SK-N-SH (cell line): ENCODE measurements around the gene ATL1. TPM values are rescaled to one million over a fixed set of nuclear protein-coding genes. Genes with fewer than 3 reads are reported as not detected.

Source experiments
- CTCF ChIA-PET: fragments of 300-600, 350-600 bp; formaldehyde crosslinking; extraction: SDS; loops from one replicate; lab custom pipeline; 2021; lab: Yijun Ruan, JAX
- POLR2A ChIA-PET: fragments of 350-600 bp; sonication (Branson Sonifier 250); formaldehyde crosslinking; extraction: SDS; loops from one replicate; lab custom pipeline; 2020; ENCODE audit warnings: antibody characterized with exemption, inconsistent platforms; lab: Yijun Ruan, JAX
- DNase-seq: peaks from one replicate; pipeline ENCODE4 v3.0.0; 2012
- H2AFZ ChIP-seq: fragments of 200-600 bp; sonication (generic); 2 replicates; pipeline ENCODE4 v1.8.1; 2016; ENCODE audit warnings: antibody characterized with exemption, mild to moderate bottlenecking, low read depth
- H3F3A ChIP-seq: fragments of 200-600 bp; sonication (generic); replicated peaks from 2 replicates; pipeline ENCODE3; 2016; ENCODE audit warnings: antibody characterized with exemption, mild to moderate bottlenecking; ENCODE audit not compliant: insufficient read depth
- H3K27ac ChIP-seq, 2 experiments: fragments of 200-500 bp in 1 of 2; fragments of 200-600 bp in 1 of 2; sonication (Bioruptor generic) in 1 of 2; sonication (generic), shearing (Covaris generic) in 1 of 2; 2 replicates each; pipeline versions ENCODE4 v1.5.1 to v1.6.1; 2014 to 2016; ENCODE audit warnings: low read depth in 2 of 2, inconsistent platforms in 1 of 2, low read length in 1 of 2, mild to moderate bottlenecking in 1 of 2, mixed read lengths in 1 of 2
- H3K27me3 ChIP-seq: fragments of 200-600 bp; sonication (generic), shearing (Covaris generic); 2 replicates; pipeline ENCODE4 v1.6.1; 2016; ENCODE audit warnings: mixed run types; ENCODE audit not compliant: insufficient read depth
- H3K36me3 ChIP-seq, 2 experiments: fragments of 200-500 bp in 1 of 2; fragments of 200-600 bp in 1 of 2; sonication (Bioruptor generic) in 1 of 2; sonication (generic) in 1 of 2; replicated peaks in 1 of 2; 2 replicates each; pipeline versions ENCODE3 to v1.5.1; 2014 to 2016; ENCODE audit warnings: low read length in 1 of 2, mild to moderate bottlenecking in 1 of 2; ENCODE audit not compliant: insufficient read depth in 2 of 2, control insufficient read depth in 1 of 2
- H3K4me1 ChIP-seq, 2 experiments: fragments of 200-500 bp in 1 of 2; fragments of 200-600 bp in 1 of 2; sonication (Bioruptor generic) in 1 of 2; sonication (generic), shearing (Covaris generic) in 1 of 2; 2 replicates each; pipeline versions ENCODE4 v1.5.1 to v1.6.1; 2014 to 2016; ENCODE audit warnings: low read depth in 1 of 2, low read length in 1 of 2, mixed run types in 1 of 2; ENCODE audit not compliant: insufficient read depth in 2 of 2, control insufficient read depth in 1 of 2
- H3K4me2 ChIP-seq: fragments of 200-600 bp; sonication (generic), shearing (Covaris generic); 2 replicates; pipeline ENCODE4 v1.6.1; 2017; ENCODE audit warnings: mixed run types
- H3K4me3 ChIP-seq, 2 experiments: fragments of 200-500 bp in 1 of 2; fragments of 200-600 bp in 1 of 2; sonication (Bioruptor generic) in 1 of 2; sonication (generic), shearing (Covaris generic) in 1 of 2; 2 replicates each; pipeline versions ENCODE4 v1.5.1 to v1.8.1; 2014 to 2016; ENCODE audit warnings: low read depth in 2 of 2, inconsistent platforms in 1 of 2, low read length in 1 of 2, mild to moderate bottlenecking in 1 of 2, mixed read lengths in 1 of 2, moderate library complexity in 1 of 2
- H3K79me2 ChIP-seq: fragments of 200-600 bp; sonication (generic); 2 replicates; pipeline ENCODE4 v1.8.1; 2017; ENCODE audit warnings: mild to moderate bottlenecking; ENCODE audit not compliant: insufficient read depth
- H3K9ac ChIP-seq: fragments of 200-600 bp; sonication (generic); 2 replicates; pipeline ENCODE4 v1.6.1; 2017; ENCODE audit warnings: mixed run types
- H3K9me2 ChIP-seq: fragments of 200-600 bp; sonication (generic); 2 replicates; pipeline ENCODE4 v1.6.1; 2017; ENCODE audit warnings: mixed run types
- H3K9me3 ChIP-seq: fragments of 200-600 bp; sonication (generic); 2 replicates; pipeline ENCODE4 v1.6.1; 2017; ENCODE audit warnings: mixed run types, mild to moderate bottlenecking, moderate library complexity
- H4K20me1 ChIP-seq: fragments of 200-600 bp; sonication (generic); 2 replicates; pipeline ENCODE4 v1.6.1; 2017; ENCODE audit warnings: mild to moderate bottlenecking, mixed run types; ENCODE audit not compliant: insufficient read depth
- CHD2 ChIP-seq: fragments of 150-350 bp; IDR thresholded peaks from 2 replicates; pipeline ENCODE4 v1.6.1; 2018; ENCODE audit warnings: low read length; ENCODE audit not compliant: partially characterized antibody
- ELF1 ChIP-seq: IDR thresholded peaks from 2 replicates; pipeline ENCODE4 v1.4.0; 2012
- FOXJ3 ChIP-seq: sonication (generic); formaldehyde crosslinking; IDR thresholded peaks from 2 replicates; pipeline ENCODE4 v1.5.1; 2020; ENCODE audit warnings: mild to moderate bottlenecking, missing genetic modification reagents
- FOXM1 ChIP-seq: IDR thresholded peaks from 2 replicates; pipeline ENCODE4 v1.4.0; 2012; ENCODE audit warnings: low read depth, mild to moderate bottlenecking
- GABPA ChIP-seq: IDR thresholded peaks from 2 replicates; pipeline ENCODE4 v1.4.0; 2012; ENCODE audit warnings: low read depth, mild to moderate bottlenecking
- GATA2 ChIP-seq: sonication (generic); formaldehyde crosslinking; IDR thresholded peaks from 2 replicates; pipeline ENCODE4 v1.5.0; 2020; ENCODE audit warnings: mild to moderate bottlenecking, missing genetic modification reagents
- JUND ChIP-seq: IDR thresholded peaks from 2 replicates; pipeline ENCODE4 v1.4.0; 2012
- MEF2A ChIP-seq: IDR thresholded peaks from 2 replicates; pipeline ENCODE4 v1.4.0; 2012; ENCODE audit warnings: low read depth, borderline replicate concordance
- MXI1 ChIP-seq: IDR thresholded peaks from 2 replicates; pipeline ENCODE4 v1.6.1; 2012; ENCODE audit warnings: mild to moderate bottlenecking, low read depth, low read length, improper control_type of control experiment
- NFIC ChIP-seq: IDR thresholded peaks from 2 replicates; pipeline ENCODE4 v1.4.0; 2012; ENCODE audit warnings: borderline replicate concordance
- POLR2AphosphoS5 ChIP-seq: IDR thresholded peaks from 2 replicates; pipeline ENCODE4 v1.6.1; 2012; ENCODE audit warnings: low read depth, low read length
- RAD21 ChIP-seq: IDR thresholded peaks from 2 replicates; pipeline ENCODE4 v1.6.1; 2012; ENCODE audit warnings: mild to moderate bottlenecking, low read length
- RCOR1 ChIP-seq: fragments of 150-350 bp; IDR thresholded peaks from 2 replicates; pipeline ENCODE4 v1.6.1; 2017; ENCODE audit warnings: antibody characterized with exemption, low read length
- SMC3 ChIP-seq: IDR thresholded peaks from 2 replicates; pipeline ENCODE4 v1.6.1; 2012; ENCODE audit warnings: low read depth, low read length, improper control_type of control experiment
- TCF12 ChIP-seq: IDR thresholded peaks from 2 replicates; pipeline ENCODE4 v1.4.0; 2012
- YY1 ChIP-seq: IDR thresholded peaks from 2 replicates; pipeline ENCODE4 v1.4.0; 2012; ENCODE audit warnings: low read depth, mild to moderate bottlenecking
- WGBS: methylation state at CpG from one replicate; pipeline ENCODE4 v1.1.6; 2017; ENCODE audit warnings: low lambda C conversion rate; 5-methylcytosine and 5-hydroxymethylcytosine counted together
- polyA plus RNA-seq, 3 experiments: library from polyadenylated mRNA; depleted of rRNA; stranded (reverse); fragments of >200 nt; gene quantifications; 2 replicates each; pipeline ENCODE4 v1.2.3, GENCODE V29; 2012
- TF ChIP-seq, protein P1 (sequence below): fragments of 150-350 bp; IDR thresholded peaks from 2 replicates; pipeline ENCODE4 v1.6.1; 2017; ENCODE audit warnings: antibody characterized with exemption, low read length, low read depth, borderline replicate concordance
- TF ChIP-seq, protein P2 (sequence below): fragments of 150-350 bp; IDR thresholded peaks from 2 replicates; pipeline ENCODE4 v1.6.1; 2016; ENCODE audit warnings: mild to moderate bottlenecking, low read depth, low read length
- TF ChIP-seq, protein P3 (sequence below): IDR thresholded peaks from 2 replicates; pipeline ENCODE4 v1.6.1; 2012; ENCODE audit warnings: mild to moderate bottlenecking, low read depth, low read length, moderate library complexity
- TF ChIP-seq, protein P4 (sequence below): IDR thresholded peaks from 2 replicates; pipeline ENCODE4 v1.4.0; 2012; ENCODE audit warnings: low read depth, borderline replicate concordance

The ATL1 gene
- polyA plus RNA-seq, 1 of the 3 experiments (the other 2 are of a cell fraction), result 7.3 TPM

DNA sequence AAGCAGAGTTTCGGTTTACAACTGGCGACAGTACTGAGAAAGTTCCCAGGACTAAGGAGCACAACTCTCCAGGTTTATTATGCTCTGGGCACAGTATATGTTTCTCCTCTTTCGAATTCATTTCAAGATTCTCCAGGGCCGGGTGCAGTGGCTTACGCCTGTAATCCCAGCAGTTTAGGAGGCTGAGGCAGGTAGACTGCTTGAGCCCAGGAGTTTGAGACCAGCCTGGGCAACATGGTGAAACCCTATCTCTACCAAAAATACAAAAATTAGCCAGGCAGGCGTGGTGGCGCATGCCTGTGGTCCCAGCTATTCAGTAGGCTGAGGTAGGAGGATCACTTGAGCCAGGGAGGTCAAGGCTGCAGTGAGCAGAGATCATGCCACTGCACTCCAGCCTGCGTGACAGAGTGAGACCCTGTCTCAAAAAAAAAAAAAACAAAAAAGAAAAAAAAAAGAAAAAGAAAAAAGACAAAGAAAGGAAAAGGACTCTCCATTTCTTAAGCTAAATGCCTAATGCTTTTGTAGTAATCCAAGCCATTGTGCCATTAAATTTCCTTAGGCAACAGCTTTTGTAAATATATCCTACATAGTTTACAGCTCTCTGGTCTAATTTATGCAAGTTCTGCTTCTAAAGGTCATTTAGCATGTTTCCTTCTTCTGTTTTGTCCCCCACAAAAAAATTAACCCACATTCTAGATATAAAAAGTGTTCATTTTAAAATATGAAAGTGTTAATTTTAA is 34.8 kb downstream of the ATL1 start:
- Histone ChIP-seq H4K20me1 (no peaks in the 10 kb centered on the region), H3K27ac (no peak overlapping the region), H3K27me3 (no peaks in the 10 kb centered on the region), H3K9me3 (no peaks in the 10 kb centered on the region), H3K9ac (no peak overlapping the region), H3K4me3 (no peak overlapping the region), H3K36me3 (peaks cover 3 to 23% of the 10 kb centered on the region in 2 experiments), H2AFZ (no peak overlapping the region), H3K4me2 (no peak overlapping the region), H3K4me1 (peaks cover 4% of the 10 kb centered on the region in 2 experiments; a peak in 2 of 4 replicates), H3K79me2 (no peaks in the 10 kb centered on the region), H3K9me2 (no peaks in the 10 kb centered on the region), H3F3A (peaks cover 3% of the 10 kb centered on the region)
- WGBS, result 94% methylated on average over 8 of the region's 8 CpGs
- POLR2A ChIA-PET, result no interaction called here
- CTCF ChIA-PET, result interaction anchor here (0.9 to 1.4 kb wide), 2 partner anchors 25 to 274 kb away, joined by 3 to 5 read pairs; no protein-coding TSS in a partner anchor
- no peak for DNase-seq
- no peak for TF ChIP-seq RAD21
- TF ChIP-seq, protein P1, sequence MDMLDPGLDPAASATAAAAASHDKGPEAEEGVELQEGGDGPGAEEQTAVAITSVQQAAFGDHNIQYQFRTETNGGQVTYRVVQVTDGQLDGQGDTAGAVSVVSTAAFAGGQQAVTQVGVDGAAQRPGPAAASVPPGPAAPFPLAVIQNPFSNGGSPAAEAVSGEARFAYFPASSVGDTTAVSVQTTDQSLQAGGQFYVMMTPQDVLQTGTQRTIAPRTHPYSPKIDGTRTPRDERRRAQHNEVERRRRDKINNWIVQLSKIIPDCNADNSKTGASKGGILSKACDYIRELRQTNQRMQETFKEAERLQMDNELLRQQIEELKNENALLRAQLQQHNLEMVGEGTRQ, result no peak
- TF ChIP-seq FOXM1, result no peak
- TF ChIP-seq, protein P2, sequence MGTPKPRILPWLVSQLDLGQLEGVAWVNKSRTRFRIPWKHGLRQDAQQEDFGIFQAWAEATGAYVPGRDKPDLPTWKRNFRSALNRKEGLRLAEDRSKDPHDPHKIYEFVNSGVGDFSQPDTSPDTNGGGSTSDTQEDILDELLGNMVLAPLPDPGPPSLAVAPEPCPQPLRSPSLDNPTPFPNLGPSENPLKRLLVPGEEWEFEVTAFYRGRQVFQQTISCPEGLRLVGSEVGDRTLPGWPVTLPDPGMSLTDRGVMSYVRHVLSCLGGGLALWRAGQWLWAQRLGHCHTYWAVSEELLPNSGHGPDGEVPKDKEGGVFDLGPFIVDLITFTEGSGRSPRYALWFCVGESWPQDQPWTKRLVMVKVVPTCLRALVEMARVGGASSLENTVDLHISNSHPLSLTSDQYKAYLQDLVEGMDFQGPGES, result no peak
- TF ChIP-seq GATA2 (CRISPR knock-in tag), result no peak
- no peak for TF ChIP-seq GABPA
- TF ChIP-seq FOXJ3, result no peak
- TF ChIP-seq JUND, result no peak
- TF ChIP-seq POLR2AphosphoS5, result no peak
- TF ChIP-seq ELF1, result no peak
- no peak for TF ChIP-seq TCF12
- TF ChIP-seq YY1, result no peak
- no peak for TF ChIP-seq SMC3
- TF ChIP-seq, protein P3, sequence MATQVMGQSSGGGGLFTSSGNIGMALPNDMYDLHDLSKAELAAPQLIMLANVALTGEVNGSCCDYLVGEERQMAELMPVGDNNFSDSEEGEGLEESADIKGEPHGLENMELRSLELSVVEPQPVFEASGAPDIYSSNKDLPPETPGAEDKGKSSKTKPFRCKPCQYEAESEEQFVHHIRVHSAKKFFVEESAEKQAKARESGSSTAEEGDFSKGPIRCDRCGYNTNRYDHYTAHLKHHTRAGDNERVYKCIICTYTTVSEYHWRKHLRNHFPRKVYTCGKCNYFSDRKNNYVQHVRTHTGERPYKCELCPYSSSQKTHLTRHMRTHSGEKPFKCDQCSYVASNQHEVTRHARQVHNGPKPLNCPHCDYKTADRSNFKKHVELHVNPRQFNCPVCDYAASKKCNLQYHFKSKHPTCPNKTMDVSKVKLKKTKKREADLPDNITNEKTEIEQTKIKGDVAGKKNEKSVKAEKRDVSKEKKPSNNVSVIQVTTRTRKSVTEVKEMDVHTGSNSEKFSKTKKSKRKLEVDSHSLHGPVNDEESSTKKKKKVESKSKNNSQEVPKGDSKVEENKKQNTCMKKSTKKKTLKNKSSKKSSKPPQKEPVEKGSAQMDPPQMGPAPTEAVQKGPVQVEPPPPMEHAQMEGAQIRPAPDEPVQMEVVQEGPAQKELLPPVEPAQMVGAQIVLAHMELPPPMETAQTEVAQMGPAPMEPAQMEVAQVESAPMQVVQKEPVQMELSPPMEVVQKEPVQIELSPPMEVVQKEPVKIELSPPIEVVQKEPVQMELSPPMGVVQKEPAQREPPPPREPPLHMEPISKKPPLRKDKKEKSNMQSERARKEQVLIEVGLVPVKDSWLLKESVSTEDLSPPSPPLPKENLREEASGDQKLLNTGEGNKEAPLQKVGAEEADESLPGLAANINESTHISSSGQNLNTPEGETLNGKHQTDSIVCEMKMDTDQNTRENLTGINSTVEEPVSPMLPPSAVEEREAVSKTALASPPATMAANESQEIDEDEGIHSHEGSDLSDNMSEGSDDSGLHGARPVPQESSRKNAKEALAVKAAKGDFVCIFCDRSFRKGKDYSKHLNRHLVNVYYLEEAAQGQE, result no peak
- TF ChIP-seq, protein P4, sequence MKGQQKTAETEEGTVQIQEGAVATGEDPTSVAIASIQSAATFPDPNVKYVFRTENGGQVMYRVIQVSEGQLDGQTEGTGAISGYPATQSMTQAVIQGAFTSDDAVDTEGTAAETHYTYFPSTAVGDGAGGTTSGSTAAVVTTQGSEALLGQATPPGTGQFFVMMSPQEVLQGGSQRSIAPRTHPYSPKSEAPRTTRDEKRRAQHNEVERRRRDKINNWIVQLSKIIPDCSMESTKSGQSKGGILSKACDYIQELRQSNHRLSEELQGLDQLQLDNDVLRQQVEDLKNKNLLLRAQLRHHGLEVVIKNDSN, result no peak
- no peak for TF ChIP-seq RCOR1
- no peak for TF ChIP-seq CHD2
- no peak for TF ChIP-seq MEF2A
- no peak for TF ChIP-seq NFIC
- TF ChIP-seq MXI1, result no peak
- TF ChIP-seq, all 33 proteins: peak for 0
